GM21723 (cell line): ENCODE results near the gene PRRC2A.

Source experiments
- ATAC-seq: cut with Tn5 transposase; IDR thresholded peaks from one replicate; pipeline ENCODE4 v1.9.1; 2021; ENCODE audit warnings: mild to moderate bottlenecking, moderate library complexity; ENCODE audit not compliant: unreplicated experiment

Gene PRRC2A

GRCh38 chr6:31620586-31621319, at the start of gene PRRC2A:
PRRC2A (plus strand) TSS chr6:31620715; CDS start chr6:31622790, 2,075 bp downstream.
- peak; percentile 51 for ATAC-seq

GRCh38 chr6:31572041-31572911, 48.2 kb upstream of the PRRC2A start, which contains the start of gene LTA:
LTA (plus strand) TSS chr6:31572289; CDS start chr6:31572743, 454 bp downstream.
- ATAC-seq, result peak; percentile 50

- ATAC-seq, result no peak
Observed at GRCh38 chr6:31573239-31574105, 47.0 kb upstream of the PRRC2A start.

GRCh38 chr6:31574106-31575061, 46.1 kb upstream of the PRRC2A start:
- no peak for ATAC-seq

GRCh38 chr6:31575335-31575901, 45.1 kb upstream of the PRRC2A start, which contains the start of gene TNF:
TNF (plus strand) TSS chr6:31575565; CDS start chr6:31575742, 177 bp downstream.
- no peak for ATAC-seq

- no peak for ATAC-seq
Observed at GRCh38 chr6:31575952-31576685, 44.4 kb upstream of the PRRC2A start.

- no peak for ATAC-seq
Observed at GRCh38 chr6:31576897-31577578, 43.5 kb upstream of the PRRC2A start.

- no peak for ATAC-seq
Observed at GRCh38 chr6:31577579-31577966, 42.9 kb upstream of the PRRC2A start.

GRCh38 chr6:31578184-31579118, 42.1 kb upstream of the PRRC2A start:
- no peak for ATAC-seq

- ATAC-seq, result no peak
Observed at GRCh38 chr6:31579119-31579505, 41.4 kb upstream of the PRRC2A start.

GRCh38 chr6:31579546-31580437, 40.7 kb upstream of the PRRC2A start:
- ATAC-seq, result no peak

- no peak for ATAC-seq
Observed at GRCh38 chr6:31580438-31580740, 40.1 kb upstream of the PRRC2A start.

- ATAC-seq, result peak; percentile 54
Observed at GRCh38 chr6:31580807-31581433, 39.6 kb upstream of the PRRC2A start.

GRCh38 chr6:31581434-31582229, 38.9 kb upstream of the PRRC2A start:
- no peak for ATAC-seq

GRCh38 chr6:31582230-31582643, 38.3 kb upstream of the PRRC2A start, which contains the start of gene LTB:
LTB (minus strand) TSS chr6:31582424; CDS start chr6:31582417, 7 bp downstream.
- ATAC-seq, result no peak
